Epithelial cell of esophagus (primary cell): ENCODE results near the gene TFEB.

ENCODE experiments used
- DNase-seq: peaks from one replicate; pipeline ENCODE4 v3.0.0; 2010; ENCODE audit warnings: low read depth
- H3K4me3 ChIP-seq: 2 replicates; pipeline ENCODE4 v1.5.1; 2011; ENCODE audit warnings: mild to moderate bottlenecking, low read length, control low read depth
- CTCF ChIP-seq: IDR thresholded peaks from 2 replicates; pipeline ENCODE4 v1.5.1; 2011; ENCODE audit warnings: low read depth, mild to moderate bottlenecking, low read length, control low read depth, inconsistent platforms; ENCODE audit not compliant: insufficient read depth; ENCODE audit errors: missing control alignments

The TFEB gene

GRCh38 chr6:41634657-41635056 lies 100.8 kb downstream of the TFEB start:
- no peak for DNase-seq
- no peak overlapping the region for H3K4me3 ChIP-seq
- no peak for TF ChIP-seq CTCF
